NB4 (cell line): ENCODE results near the gene TBC1D10B.

Experiments
- CTCF ChIP-seq: IDR thresholded peaks from one replicate; pipeline ENCODE4 v1.5.1; 2012; ENCODE audit warnings: low read depth, low read length
- MYC ChIP-seq: IDR thresholded peaks from 2 replicates; pipeline ENCODE4 v1.6.1; 2011; ENCODE audit warnings: low read depth, low read length
- POLR2A ChIP-seq: IDR thresholded peaks from 2 replicates; pipeline ENCODE4 v1.6.1; 2011; ENCODE audit warnings: mild to moderate bottlenecking; ENCODE audit not compliant: insufficient read length; ENCODE audit errors: extremely low read depth

DNA sequence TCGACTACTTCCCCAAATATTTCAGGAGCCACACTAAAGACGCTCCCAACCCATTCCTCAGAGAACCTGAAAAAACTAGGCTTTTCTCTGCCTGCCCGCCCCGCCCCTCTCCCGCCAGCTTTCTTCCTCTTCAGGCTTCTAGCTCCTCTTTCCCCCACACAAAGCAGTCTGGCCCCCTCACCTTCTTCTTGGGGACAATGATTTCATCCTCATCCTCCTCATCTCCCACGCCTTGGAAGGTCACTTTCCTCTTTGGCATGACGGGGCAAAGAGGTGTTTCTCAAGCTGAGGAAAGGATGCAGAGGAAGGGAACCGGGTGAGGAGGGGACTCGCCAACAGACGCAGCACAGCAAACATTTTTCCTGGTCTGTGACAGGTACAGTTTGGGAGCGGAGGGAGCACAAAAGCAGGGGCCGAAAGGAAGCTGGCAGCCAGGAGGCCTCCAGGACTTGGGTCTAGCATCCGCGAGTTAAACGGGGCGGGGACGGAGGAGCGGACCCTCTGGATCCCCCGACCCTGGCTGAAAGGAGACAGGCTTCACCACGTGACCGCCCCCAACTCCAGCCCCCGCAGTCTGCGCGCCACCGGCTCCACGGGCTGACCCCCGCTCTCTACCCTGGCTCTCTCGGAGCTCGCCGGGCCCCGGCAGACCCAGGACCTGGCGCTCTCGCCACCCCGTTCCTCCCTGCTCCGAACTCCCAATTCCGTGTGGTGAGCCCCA lies 15.7 kb downstream of the TBC1D10B start:
- no peak for TF ChIP-seq CTCF
- no peak for TF ChIP-seq POLR2A
- TF ChIP-seq MYC, result no peak
